GM19043 (cell line): ENCODE data around the gene FAM72D.
"Not testable (repeated sequence)": the region's sequence is repeated elsewhere in the genome, so short reads cannot be mapped to it uniquely, and the experiment has no call there.

Experiments
- ATAC-seq: cut with Tn5 transposase; IDR thresholded peaks from one replicate; pipeline ENCODE4 v1.9.1; 2021; ENCODE audit warnings: low read depth; ENCODE audit not compliant: unreplicated experiment

FAM72D gene

DNA sequence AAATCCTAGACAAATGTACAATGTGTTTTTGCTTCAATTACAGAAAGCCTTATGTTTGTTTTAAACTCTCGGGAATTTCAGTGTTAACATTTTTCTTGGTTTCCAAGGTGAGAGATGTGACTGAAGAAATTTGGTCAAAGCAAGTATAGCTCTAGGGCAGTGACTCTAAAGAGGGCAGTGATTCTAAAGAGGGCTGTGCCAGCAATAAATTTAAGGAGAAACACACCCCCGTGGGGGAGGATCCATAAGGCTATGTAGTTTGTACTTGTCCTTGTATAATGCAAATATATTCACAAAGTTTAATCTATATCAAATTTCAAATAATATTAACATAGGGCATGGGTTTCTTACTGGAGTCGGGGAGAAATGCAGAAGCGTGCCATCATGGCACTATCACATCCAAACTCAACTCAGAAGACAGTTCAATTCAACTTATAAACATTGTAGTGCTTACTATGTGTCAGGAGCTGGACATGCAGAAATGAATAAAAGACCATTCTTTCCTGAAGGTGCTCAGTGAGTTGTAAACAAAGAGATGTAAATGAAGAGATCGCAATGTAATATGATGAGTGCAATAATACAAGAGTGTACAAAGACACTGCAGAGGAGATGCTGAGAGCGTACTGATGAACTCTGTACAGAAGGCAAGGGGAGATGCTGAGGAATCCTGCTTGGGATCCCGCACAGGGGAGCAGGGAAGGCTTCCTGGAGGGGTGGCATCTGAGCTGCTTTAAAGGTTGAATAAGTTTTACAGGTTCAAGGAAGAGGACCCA is 13.1 kb upstream of the FAM72D start:
- ATAC-seq: not testable (repeated sequence)

DNA sequence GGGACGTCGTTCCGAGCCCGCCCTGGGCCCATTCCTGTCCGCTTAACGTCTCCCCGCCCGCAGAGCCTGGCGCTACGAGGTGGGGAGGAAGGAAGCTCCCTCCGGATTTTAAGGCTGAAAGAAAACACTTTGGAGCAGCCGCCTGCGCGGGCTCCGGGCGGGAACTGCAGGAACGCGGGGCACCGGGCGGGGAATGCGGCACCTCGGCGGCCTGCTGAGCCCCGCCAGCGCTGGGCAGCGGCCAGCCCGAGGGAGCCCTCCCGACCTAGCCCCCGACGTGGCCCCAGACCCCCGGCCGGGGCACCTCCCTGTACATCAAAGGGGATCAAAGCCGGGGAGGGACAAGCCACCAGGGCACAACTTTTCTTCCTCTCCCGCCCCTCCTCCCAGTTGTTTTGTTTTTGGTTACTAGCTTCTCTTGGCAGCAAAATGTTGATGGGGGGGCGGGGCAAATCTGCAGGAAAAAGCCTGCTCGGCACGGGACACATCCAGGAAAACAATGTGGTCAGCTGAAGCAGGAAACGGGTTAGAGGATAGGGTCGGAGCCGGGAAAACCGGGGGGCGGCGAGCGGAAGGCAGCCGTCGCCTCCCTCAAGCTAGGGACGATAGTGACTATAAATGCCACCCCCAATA is 2.1 kb upstream of the FAM72D start:
- not testable (repeated sequence) for ATAC-seq

DNA sequence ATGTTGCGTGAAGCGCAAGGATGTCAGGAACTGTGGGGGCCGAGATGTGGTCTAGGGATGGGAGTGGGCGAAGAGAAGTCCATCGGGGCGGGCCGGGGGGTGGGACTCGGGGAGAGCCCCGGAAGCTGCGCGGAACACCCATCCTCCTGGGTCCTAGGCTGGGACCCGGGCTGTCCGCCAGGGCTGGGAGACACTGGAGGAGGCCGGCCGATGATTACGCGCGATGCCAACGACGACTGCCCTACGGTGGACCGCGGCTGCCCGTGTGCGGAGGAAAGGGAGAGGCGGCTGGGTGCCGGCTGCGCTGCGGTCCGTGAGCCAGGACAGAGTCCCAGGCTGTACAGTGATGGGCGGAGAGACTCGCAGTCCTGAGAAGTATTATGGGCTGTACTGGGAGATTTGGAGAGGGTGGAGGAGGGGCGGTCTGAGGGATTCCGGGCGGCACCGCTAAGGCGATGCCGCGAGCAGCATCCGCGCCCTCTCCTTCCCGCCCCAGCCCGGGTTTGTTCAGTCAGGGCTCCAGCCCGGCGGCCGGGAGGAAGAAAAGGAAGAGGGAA is 1.0 kb upstream of the FAM72D start:
- not testable (repeated sequence) for ATAC-seq

DNA sequence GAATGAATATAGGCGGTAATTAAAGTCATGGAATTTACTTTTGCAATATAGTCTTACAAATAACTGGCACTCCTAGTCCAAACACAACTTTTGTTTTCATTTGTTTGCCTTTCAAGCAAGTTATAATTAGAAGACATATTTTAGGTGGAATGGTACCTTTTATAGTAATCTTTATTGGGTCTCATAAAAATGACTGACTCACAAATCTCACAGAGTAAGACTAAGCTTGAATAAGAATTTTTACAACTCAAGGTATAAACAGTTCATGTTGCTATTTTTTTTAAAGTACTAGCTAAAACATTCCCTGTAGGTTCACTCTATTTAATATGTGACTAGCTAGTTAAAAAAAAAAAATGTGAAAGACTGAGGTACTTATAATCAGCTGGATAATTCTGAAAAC is 6.0 kb downstream of the FAM72D start:
- ATAC-seq: not testable (repeated sequence)

DNA sequence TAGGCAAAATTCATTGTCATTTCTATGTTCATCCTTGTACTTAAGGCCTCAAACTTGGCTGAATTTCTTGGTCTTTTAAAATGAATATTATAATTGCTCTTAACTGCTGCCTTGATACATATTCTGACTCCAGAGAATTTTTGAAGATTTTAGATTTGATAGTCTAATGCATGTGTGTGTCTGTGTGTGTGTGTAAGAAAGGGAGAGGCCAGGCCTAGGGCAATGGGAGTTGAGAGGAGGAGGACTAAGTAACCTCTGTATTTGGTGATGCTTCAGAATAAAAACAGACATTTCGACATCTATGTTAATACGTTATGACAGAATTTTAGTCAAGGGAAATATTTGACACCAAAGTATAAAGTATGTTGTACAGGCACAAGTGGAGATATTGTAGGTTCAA is 7.5 kb downstream of the FAM72D start:
- not testable (repeated sequence) for ATAC-seq

DNA sequence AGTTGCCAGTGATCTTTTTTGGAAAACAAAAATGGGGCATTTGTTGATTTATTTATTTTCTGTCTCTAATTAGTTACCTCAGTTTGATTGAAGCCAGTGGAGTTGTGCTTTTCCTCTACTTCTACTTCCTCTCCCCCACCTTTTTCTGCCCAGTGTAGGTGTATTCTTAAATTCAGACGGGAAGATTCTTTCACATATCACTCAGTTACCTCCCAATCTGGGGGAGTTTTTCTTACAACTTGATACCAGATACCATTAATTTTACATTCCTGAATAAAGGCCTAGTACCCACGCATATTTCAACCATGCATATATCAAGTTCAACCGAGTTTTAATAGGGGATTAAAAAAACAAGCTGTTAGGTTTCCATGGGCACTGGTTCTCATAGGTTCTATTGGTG is 15.9 kb downstream of the FAM72D start:
- not testable (repeated sequence) for ATAC-seq

DNA sequence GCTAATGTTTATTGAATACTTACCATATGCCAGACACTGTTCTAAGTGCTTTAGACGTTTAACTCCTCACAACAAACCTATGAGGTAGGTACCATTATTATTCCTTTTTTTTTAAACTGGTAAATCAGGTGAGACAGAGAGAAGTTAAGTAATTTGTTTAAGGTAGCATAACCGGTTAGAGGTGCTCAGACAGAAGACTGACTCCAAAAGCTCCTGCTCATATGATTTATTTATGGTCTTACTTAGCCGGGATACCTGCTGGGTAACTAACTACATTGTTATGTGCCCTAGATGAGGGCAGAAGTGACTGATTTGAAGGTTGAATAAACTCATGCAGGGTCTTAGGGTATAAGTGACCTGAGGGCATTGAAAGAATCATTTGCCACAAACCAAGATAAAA is 16.9 kb downstream of the FAM72D start:
- ATAC-seq: not testable (repeated sequence)

DNA sequence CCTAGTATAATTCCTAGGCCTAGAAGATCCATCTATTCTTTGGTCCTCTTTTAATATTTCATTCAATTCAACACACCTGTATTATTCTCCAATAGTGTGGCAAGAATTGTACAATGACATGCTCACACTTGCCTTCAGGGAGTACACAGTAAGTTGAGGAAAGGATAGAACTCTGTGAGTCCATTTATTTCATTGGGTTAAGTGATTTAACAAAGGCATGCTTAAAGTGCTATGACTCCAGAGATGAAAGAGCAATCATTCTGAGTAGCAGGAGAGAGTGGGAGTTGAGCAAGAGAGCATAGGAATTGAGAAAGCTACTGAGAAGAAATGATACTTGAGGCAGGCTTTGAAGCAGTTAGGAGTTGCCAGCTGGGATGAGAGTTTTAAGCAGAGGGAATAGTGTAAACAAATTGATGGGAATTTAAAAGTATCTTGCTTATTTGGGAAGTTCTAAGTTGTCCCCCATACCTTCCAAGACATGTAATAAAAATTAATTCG is 18.8 kb downstream of the FAM72D start:
- ATAC-seq: not testable (repeated sequence)

DNA sequence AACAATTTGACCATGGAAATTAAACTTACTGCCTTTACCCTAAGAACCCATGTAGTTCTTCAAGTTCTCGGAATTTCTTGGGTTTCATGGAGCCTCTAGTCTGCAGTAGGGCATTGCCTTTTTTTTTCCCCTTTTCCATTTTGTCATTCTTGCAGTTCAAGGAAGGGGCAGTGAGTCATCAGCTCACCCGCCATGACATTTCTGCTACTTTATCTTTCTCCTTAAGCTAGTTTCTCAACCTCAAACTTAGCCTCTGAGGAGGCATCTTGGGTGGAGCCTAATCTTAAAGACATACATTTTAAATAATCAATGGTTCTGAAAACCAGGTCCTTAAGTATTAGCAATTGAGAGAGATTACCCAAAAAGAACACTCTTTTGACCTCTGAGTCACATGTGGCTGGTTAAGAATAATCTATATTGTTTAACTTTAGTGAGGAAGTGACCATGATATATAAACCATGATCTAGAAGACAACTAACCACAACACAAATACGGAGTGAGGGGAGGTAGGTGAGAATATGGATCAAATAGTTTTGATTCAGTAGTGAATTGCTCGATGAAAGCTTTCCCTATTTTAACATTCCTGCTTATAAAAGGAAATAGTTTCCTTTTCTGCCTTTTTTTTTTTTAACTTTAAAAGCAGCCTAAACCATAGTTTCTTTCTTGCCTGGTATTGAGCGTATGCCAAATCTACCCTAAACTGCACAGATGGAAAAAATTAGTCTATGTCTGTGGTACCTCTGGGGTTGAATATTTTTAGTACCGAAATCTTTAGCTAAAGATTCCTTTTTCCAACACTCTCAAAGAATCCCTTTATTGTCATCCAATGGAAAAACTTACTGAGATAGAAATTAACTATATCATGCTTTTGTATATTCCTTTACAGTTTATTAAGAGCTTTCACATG is 20.1 kb downstream of the FAM72D start:
- ATAC-seq: not testable (repeated sequence)

DNA sequence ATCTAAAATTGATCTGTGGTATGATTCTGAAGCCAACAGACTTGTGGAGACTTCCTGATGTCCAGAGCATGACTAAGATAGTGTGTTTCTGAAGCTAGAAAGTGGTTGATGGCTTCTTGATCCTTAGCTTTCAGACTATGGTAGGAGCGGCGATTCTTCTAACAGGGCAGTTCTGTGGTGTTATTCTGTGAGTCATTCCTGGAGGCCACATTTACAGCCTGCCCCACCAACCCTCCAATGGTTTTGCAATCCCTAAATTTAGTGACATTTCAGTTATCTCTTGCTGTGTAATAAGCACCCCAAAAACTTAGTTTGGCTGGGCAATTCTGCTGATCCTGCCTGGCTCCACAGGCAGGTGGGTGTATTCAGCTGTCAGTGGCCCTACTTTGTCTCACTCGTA is 24.1 kb downstream of the FAM72D start:
- ATAC-seq: not testable (repeated sequence)

DNA sequence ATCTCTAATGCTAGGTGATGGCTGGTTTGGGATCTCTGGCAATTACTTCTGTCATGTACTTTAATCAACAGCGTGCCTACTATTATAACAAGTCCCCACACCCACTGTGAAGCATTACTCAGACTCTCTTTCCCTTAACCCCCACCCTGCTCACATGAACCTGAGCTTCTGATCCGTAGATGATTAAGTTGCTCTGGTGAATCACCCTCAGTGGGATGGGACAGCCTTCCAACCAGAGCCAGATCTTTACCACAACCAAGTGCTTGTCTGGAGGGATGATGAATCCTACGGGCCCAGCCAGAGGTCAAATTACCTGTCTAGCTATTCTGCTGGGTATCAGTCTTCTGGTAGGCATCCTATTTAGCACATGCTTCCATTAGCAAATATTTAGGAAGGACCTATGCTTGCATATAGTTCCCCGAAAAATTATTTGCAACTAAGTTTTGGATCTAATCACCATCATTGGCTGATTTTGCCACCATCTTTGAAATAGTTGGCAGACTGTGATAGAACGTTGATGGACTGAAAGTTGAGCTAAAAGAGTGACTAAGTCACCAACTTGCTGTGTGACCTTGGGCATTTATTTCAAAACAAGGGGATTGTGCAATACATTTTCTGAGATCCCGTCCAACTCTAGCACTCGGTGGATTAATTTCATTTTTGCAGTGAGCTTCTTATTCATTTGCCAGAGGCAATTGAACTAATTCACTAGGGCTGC is 26.7 kb downstream of the FAM72D start:
- not testable (repeated sequence) for ATAC-seq

DNA sequence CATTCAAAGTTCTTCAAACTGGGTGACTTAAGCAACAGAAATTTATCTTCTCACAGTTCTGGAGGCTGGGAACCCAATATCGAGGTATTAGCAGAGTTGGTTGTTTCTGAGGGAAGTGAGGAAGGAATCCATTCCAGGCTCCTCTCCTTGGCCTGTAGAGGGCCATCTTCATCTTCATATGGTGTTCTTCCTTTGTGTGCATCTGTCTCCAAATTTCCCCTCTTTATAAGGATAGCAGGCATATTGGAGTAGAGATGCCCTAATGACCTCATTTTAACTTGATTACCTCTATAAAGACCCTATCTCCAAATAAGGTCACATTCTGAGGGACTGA is 27.3 kb downstream of the FAM72D start:
- not testable (repeated sequence) for ATAC-seq

DNA sequence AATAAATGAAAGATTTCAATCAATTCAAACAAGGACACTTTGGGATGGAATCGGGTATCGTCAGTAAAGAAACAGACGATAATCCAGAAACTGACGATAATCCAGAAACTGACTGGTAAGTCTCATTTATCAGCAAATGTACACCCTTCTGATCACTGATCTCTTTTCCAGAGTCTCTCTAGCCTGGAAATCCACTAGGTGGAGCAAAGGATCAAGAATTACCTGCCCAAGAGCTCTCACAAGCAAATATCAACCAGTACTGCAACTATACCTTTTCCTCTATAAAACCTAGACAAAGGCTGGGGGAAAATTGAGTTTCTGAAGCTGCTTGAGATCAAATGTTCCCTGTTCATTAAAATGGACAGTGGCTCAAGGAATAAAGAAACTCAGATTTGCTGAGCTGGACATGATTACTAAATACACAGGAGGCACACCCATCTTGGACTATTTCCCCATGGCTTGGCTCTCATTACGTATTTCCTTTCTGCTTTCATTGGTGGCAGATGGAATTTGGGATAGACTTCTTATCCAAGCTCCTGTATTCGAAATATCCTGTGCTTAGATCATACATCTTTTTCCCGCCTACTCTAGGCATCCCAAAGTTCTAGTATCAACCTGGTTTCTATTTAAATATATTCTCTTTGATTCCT is 28.3 kb downstream of the FAM72D start:
- not testable (repeated sequence) for ATAC-seq

DNA sequence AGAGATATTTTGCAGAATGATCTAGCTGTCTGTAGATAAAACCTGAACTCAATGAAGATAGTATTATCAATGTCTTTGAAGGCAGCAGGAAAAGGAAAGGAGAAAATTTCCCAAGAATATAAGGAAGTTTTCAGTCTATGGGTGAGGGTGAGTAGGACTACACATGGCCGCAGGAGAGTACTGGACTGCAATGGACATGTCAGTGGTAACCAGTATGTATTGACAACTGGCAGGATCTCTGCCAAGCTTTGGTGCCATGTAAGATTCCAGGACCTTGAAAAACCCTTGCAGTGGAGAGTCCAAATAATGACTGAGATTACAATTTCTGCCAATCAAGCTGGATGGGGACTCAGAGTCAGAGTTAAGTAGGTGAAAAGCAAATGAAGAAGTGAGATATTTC is 29.3 kb downstream of the FAM72D start:
- ATAC-seq: not testable (repeated sequence)

DNA sequence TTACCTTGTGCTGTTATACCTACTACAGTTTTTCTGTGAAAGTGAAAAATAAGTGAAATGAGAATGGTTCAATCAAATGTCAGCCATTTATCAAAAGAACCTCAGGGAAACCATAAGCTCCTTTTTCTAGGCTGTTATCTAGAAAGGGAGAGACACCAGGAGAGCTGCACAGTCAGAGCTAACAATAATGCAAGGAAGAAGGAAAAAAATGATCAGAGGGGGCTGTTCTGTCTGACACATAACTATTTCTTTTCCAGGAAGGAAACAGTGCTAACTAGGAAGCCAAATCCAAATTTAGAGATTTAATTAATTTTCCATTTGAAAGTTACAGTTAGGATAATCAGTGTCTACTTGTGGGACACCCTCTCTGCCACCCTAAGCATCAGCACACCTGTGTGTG is 31.4 kb downstream of the FAM72D start:
- not testable (repeated sequence) for ATAC-seq

DNA sequence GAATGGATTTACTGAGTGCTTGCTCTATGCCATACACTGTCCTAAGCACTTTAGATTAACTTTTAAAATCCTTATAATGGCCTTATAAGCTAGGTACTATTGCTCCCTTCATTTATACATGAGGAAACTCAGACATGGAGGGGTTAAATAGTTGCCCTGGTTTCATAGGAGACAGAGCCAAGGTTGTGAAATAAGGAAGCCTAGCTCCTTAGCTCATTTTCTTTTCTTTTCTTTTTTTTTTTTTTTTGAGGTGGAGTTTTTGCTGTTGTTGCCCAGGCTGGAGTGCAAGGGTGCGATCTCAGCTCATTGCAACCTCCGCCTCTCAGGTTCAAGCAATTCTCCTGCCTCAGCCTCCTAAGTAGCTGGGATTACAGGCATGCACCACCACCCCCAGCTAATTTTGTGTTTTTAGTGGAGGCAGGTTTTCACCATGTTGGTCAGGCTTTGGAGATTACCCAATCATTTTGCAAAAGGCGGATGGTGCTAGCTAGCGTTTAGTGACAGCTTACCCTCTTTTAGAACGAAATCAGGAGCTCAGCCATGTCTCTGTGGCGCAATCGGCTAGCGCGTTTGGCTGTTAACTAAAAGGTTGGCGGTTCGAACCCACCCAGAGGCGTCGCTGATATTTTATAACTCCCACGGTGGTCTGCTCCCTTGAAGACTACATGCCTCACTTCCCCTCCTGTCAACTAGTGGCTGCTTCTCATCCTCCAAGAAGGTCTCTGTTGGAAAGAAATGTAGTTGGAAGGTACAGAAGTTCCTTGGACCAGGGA is 33.1 kb downstream of the FAM72D start:
- not testable (repeated sequence) for ATAC-seq

DNA sequence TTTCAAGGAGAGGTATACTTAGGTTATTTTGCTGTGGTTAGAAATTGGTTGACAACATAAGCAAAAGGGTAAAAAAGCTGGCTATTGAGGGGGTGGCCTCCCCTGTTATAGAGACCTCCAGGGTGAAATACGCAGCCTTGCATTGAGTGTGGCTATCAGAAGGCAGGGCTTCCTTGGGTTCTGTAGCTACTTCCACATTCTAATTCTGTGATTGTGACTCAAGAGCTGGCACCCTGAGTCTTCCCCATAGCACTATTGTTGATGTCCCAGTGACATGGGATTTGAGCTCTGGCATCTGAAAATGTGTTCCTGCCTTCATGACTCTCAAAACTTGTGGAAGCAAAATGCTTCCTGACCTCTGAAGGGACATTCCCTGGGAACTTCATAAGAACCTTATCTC is 38.7 kb downstream of the FAM72D start:
- ATAC-seq: not testable (repeated sequence)

DNA sequence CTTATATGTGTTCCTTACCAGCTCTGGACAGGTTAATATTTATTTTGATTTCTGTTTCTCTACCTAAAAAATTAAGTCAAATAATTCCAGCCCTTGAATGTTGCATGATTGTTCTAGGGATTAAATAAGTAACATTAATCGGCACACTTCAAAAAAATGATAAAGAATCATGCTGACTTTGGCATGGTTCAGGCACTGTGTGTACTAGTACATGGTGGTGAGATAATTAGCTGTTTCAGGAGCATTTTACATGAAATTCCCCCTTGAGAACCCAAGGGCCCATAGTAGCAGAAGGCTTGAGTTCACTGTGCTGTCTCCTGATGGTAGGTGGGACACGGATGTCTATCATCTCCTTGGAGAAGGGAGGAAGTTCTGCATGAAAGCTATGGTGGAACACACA is 44.8 kb downstream of the FAM72D start:
- ATAC-seq: not testable (repeated sequence)
